Endodermal cell (in vitro differentiated cells): ENCODE measurements around the gene FUOM. TPM values are rescaled to one million over a fixed set of nuclear protein-coding genes. Genes with fewer than 3 reads are reported as not detected.

Source experiments
- DNase-seq: peaks from one replicate; pipeline ENCODE4 v3.0.0-alpha.2; 2017
- H3K27ac ChIP-seq: 2 replicates; pipeline ENCODE4 v1.5.1; 2013; ENCODE audit warnings: mild to moderate bottlenecking, low read depth, low read length, moderate library complexity
- H3K27me3 ChIP-seq: 2 replicates; pipeline ENCODE4 v1.6.1; 2013; ENCODE audit warnings: mild to moderate bottlenecking, low read length, moderate library complexity; ENCODE audit not compliant: insufficient read depth, control insufficient read depth, poor library complexity, severe bottlenecking
- H3K36me3 ChIP-seq: 2 replicates; pipeline ENCODE4 v1.7.0; 2013; ENCODE audit warnings: mild to moderate bottlenecking, low read length, moderate library complexity; ENCODE audit not compliant: control insufficient read depth, insufficient read depth
- H3K4me1 ChIP-seq: one replicate; pipeline ENCODE4 v1.7.0; 2013; ENCODE audit warnings: low read length; ENCODE audit not compliant: control insufficient read depth, insufficient read depth
- H3K4me3 ChIP-seq: 2 replicates; pipeline ENCODE4 v1.5.1; 2013; ENCODE audit warnings: mild to moderate bottlenecking, low read length, moderate library complexity
- H3K9ac ChIP-seq: 2 replicates; pipeline ENCODE4 v1.6.1; 2013; ENCODE audit warnings: mild to moderate bottlenecking, low read length, moderate library complexity; ENCODE audit not compliant: poor library complexity, severe bottlenecking; ENCODE audit errors: extremely low read depth
- H3K9me3 ChIP-seq: 2 replicates; pipeline ENCODE4 v1.6.1; 2013; ENCODE audit warnings: mild to moderate bottlenecking, low read length, moderate library complexity; ENCODE audit not compliant: control insufficient read depth
- H3K27ac Mint-ChIP-seq: 2 replicates; pipeline ENCODE4 v1.8.0; 2020; ENCODE audit warnings: mixed read lengths
- H3K27me3 Mint-ChIP-seq: 2 replicates; pipeline ENCODE4 v1.8.0; 2021; ENCODE audit warnings: mild to moderate bottlenecking, mixed read lengths; ENCODE audit not compliant: insufficient read depth
- H3K36me3 Mint-ChIP-seq: 2 replicates; pipeline ENCODE4 v1.8.0; 2020; ENCODE audit warnings: low read depth, mixed read lengths
- H3K4me1 Mint-ChIP-seq: 2 replicates; pipeline ENCODE4 v1.8.0; 2020; ENCODE audit warnings: mixed read lengths
- H3K4me3 Mint-ChIP-seq: 2 replicates; pipeline ENCODE4 v1.8.0; 2020; ENCODE audit warnings: mild to moderate bottlenecking, moderate library complexity, mixed read lengths
- H3K9me3 Mint-ChIP-seq: 2 replicates; pipeline ENCODE4 v1.8.0; 2020; ENCODE audit warnings: mild to moderate bottlenecking, mixed read lengths
- CTCF ChIP-seq: fragments of 200-600 bp; sonication (generic); conservative IDR thresholded peaks from 2 replicates; pipeline ENCODE4 v1.5.0; 2021; ENCODE audit warnings: antibody characterized with exemption, mild to moderate bottlenecking
- WGBS, 2 experiments: methylation state at CpG; one replicate each; pipeline versions ENCODE4 v1.1.5 to v1.1.7; 2013; ENCODE audit warnings: missing lambda C conversion rate in 2 of 2, mixed read lengths in 1 of 2; ENCODE audit not compliant: insufficient coverage in 1 of 2, insufficient read length in 1 of 2; 5-methylcytosine and 5-hydroxymethylcytosine counted together
- total RNA-seq, 2 donors: library from RNA; stranded (reverse); fragmentation: NEBNext Ultra II Directional in 1 of 2; extraction: Animal tissue kit (Norgen Biotek cat#: 25700) in 1 of 2; gene quantifications; 2 replicates in 1 of 2; 3 replicates in 1 of 2; pipeline ENCODE4 v1.2.1, GENCODE V29; 2021

The FUOM gene
- total RNA-seq, 2 donors from 2014 or later = 81.0 to 83.9 TPM

- TF ChIP-seq CTCF = no peak
- Histone ChIP-seq H3K9ac (no peak overlapping the region), H3K27me3 (peaks cover 83% of the 10 kb centered on the region), H3K27ac (no peak overlapping the region), H3K4me3 (no peak overlapping the region), H3K4me1 (no peaks in the 10 kb centered on the region), H3K9me3 (peaks cover 11% of the 10 kb centered on the region), H3K36me3 (no peaks in the 10 kb centered on the region)
- WGBS, 2 experiments = 82 to 90% methylated on average over 6 to 10 of the region's 10 CpGs
- Mint-ChIP-seq H3K27ac (no peak overlapping the region), H3K36me3 (no peaks in the 10 kb centered on the region), H3K9me3 (peaks cover 2% of the 10 kb centered on the region), H3K4me3 (no peak overlapping the region), H3K4me1 (no peaks in the 10 kb centered on the region), H3K27me3 (peaks cover 10% of the 10 kb centered on the region)
- no peak for DNase-seq
Measured at GRCh38 chr10:133338080-133339071, 19.4 kb downstream of the FUOM start.

GRCh38 chr10:133337370-133337725, 20.5 kb downstream of the FUOM start:
- no peak overlapping the region for H3K9ac ChIP-seq
- Mint-ChIP-seq H3K27me3 (peaks cover 14% of the 10 kb centered on the region), H3K9me3 (peaks cover 2% of the 10 kb centered on the region), H3K27ac (no peak overlapping the region), H3K36me3 (no peaks in the 10 kb centered on the region), H3K4me1 (no peaks in the 10 kb centered on the region), H3K4me3 (no peak overlapping the region)
- H3K4me1 ChIP-seq = no peaks in the 10 kb centered on the region
- H3K36me3 ChIP-seq = no peaks in the 10 kb centered on the region
- no peak overlapping the region for H3K27ac ChIP-seq
- H3K4me3 ChIP-seq = no peak overlapping the region
- H3K27me3 ChIP-seq = peaks cover 94% of the 10 kb centered on the region
- no peak for TF ChIP-seq CTCF
- peaks cover 11% of the 10 kb centered on the region for H3K9me3 ChIP-seq
- no peak for DNase-seq
- 84 to 89% methylated on average over 3 of the region's 3 CpGs for WGBS, 2 experiments

GRCh38 chr10:133336577-133337369, 21.0 kb downstream of the FUOM start, which contains the start of gene CALY:
Gene CALY (minus strand): TSS chr10:133336896. CDS start chr10:133328989, 7,907 bp downstream.
- no peaks in the 10 kb centered on the region for H3K36me3 ChIP-seq
- H3K27ac ChIP-seq = no peak within 1 kb of the TSS
- no peak for TF ChIP-seq CTCF
- WGBS, 2 experiments = 41 to 46% methylated on average over 16 to 63 of the region's 63 CpGs
- Mint-ChIP-seq H3K9me3 (peaks cover 5% of the 10 kb centered on the region), H3K27me3 (peaks cover 20% of the 10 kb centered on the region), H3K36me3 (no peaks in the 10 kb centered on the region), H3K4me1 (no peaks in the 10 kb centered on the region), H3K27ac (no peak within 1 kb of the TSS), H3K4me3 (no peak within 1 kb of the TSS)
- no peak within 1 kb of the TSS for H3K9ac ChIP-seq
- H3K27me3 ChIP-seq = peaks cover 96% of the 10 kb centered on the region
- H3K4me1 ChIP-seq = no peaks in the 10 kb centered on the region
- peaks cover 11% of the 10 kb centered on the region for H3K9me3 ChIP-seq
- no peak within 1 kb of the TSS for H3K4me3 ChIP-seq
- peak; percentile 80 for DNase-seq
